Jurkat, Clone E6-1 (cell line): Measurements from ENCODE around the gene CDT1.
"Not testable (repeated sequence)": the region's sequence is repeated elsewhere in the genome, so short reads cannot be mapped to it uniquely, and the experiment has no call there.

Source experiments
- DNase-seq: peaks from one replicate; pipeline ENCODE4 v3.0.0-alpha.2; 2011; ENCODE audit warnings: low read depth, low spot score
- H3K4me3 ChIP-seq: 2 replicates; pipeline ENCODE4 v1.5.1; 2011; ENCODE audit warnings: mild to moderate bottlenecking, low read length, control low read depth, moderate library complexity

The CDT1 gene

GRCh38 chr16:88767546-88768070 lies 36.0 kb upstream of the CDT1 start:
- DNase-seq = no peak
- no peak overlapping the region for H3K4me3 ChIP-seq

GRCh38 chr16:88768071-88768783 lies 35.4 kb upstream of the CDT1 start:
- H3K4me3 ChIP-seq = no peak overlapping the region
- no peak for DNase-seq

GRCh38 chr16:88769617-88770460 lies 33.8 kb upstream of the CDT1 start:
- no peak overlapping the region for H3K4me3 ChIP-seq
- DNase-seq = no peak

GRCh38 chr16:88770461-88771293 lies 32.9 kb upstream of the CDT1 start:
- DNase-seq = no peak
- H3K4me3 ChIP-seq = no peak overlapping the region

GRCh38 chr16:88771294-88771772 lies 32.3 kb upstream of the CDT1 start:
- DNase-seq = no peak
- H3K4me3 ChIP-seq = no peak overlapping the region

- not testable (repeated sequence) for H3K4me3 ChIP-seq, DNase-seq
These were observed 31.8 kb upstream of the CDT1 start for GRCh38 chr16:88771781-88772180.

- H3K4me3 ChIP-seq = no peak overlapping the region
- DNase-seq = no peak
These were observed 30.4 kb upstream of the CDT1 start for GRCh38 chr16:88772871-88773811.

GRCh38 chr16:88773812-88774291 lies 29.7 kb upstream of the CDT1 start:
- no peak overlapping the region for H3K4me3 ChIP-seq
- DNase-seq = no peak

GRCh38 chr16:88774544-88775393 lies 28.8 kb upstream of the CDT1 start:
- no peak for DNase-seq

GRCh38 chr16:88775825-88776224 lies 27.8 kb upstream of the CDT1 start:
- no peak for DNase-seq
- no peak overlapping the region for H3K4me3 ChIP-seq

More at GRCh38 chr16:88774544-88775393, 28.8 kb upstream of the CDT1 start:
- no peak overlapping the region for H3K4me3 ChIP-seq

GRCh38 chr16:88777471-88778270 lies 25.9 kb upstream of the CDT1 start:
- no peak overlapping the region for H3K4me3 ChIP-seq

GRCh38 chr16:88778271-88778525 lies 25.4 kb upstream of the CDT1 start:
- no peak for DNase-seq
- no peak overlapping the region for H3K4me3 ChIP-seq

More at GRCh38 chr16:88777471-88778270, 25.9 kb upstream of the CDT1 start:
- no peak for DNase-seq

GRCh38 chr16:88778541-88779065 lies 25.0 kb upstream of the CDT1 start:
- no peak overlapping the region for H3K4me3 ChIP-seq
- DNase-seq = no peak

GRCh38 chr16:88779406-88780141 lies 24.0 kb upstream of the CDT1 start:
- H3K4me3 ChIP-seq = no peak overlapping the region
- DNase-seq = no peak

GRCh38 chr16:88780142-88781062 lies 23.2 kb upstream of the CDT1 start:
- H3K4me3 ChIP-seq = peak overlapping the region; percentile 77
- DNase-seq = no peak
